D721Med (cell line): ENCODE measurements around the gene NTRK2.

Source experiments
- DNase-seq: peaks from one replicate; pipeline ENCODE4 v3.0.0; 2011; ENCODE audit warnings: low spot score; ENCODE audit not compliant: insufficient read length
- FAIRE-seq: peaks from 2 replicates; lab custom pipeline; 2011; peaks lifted over from hg19 to GRCh38; lab: Jason Lieb, UNC
- TF ChIP-seq, protein P1 (sequence below): IDR thresholded peaks from 2 replicates; pipeline ENCODE4 v1.5.1; 2012; ENCODE audit warnings: mild to moderate bottlenecking, control low read depth; ENCODE audit not compliant: insufficient read depth; ENCODE audit errors: missing control alignments

NTRK2 gene

DNA sequence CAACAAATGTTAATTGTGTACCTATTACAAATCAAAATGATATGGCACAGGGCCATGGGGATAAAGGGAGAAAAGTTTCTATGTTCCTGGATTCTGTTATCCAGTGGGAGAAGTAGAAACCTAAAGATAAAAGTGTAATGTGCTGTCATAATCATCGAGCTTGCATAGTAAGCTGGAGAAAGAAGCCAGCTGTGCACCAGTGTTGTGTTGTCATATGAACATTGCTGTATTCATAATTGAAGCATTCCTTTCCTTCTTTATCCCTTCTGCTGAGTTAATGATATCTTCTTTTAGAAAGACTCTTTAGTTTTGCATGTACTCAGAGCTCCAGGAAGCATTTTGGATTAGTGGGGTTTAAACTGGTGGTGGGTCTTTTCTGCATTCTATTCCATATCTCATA is 39.5 kb downstream of the NTRK2 start:
- DNase-seq (no peak), FAIRE-seq (no peak)
- TF ChIP-seq, protein P1, sequence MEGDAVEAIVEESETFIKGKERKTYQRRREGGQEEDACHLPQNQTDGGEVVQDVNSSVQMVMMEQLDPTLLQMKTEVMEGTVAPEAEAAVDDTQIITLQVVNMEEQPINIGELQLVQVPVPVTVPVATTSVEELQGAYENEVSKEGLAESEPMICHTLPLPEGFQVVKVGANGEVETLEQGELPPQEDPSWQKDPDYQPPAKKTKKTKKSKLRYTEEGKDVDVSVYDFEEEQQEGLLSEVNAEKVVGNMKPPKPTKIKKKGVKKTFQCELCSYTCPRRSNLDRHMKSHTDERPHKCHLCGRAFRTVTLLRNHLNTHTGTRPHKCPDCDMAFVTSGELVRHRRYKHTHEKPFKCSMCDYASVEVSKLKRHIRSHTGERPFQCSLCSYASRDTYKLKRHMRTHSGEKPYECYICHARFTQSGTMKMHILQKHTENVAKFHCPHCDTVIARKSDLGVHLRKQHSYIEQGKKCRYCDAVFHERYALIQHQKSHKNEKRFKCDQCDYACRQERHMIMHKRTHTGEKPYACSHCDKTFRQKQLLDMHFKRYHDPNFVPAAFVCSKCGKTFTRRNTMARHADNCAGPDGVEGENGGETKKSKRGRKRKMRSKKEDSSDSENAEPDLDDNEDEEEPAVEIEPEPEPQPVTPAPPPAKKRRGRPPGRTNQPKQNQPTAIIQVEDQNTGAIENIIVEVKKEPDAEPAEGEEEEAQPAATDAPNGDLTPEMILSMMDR = no peak

DNA sequence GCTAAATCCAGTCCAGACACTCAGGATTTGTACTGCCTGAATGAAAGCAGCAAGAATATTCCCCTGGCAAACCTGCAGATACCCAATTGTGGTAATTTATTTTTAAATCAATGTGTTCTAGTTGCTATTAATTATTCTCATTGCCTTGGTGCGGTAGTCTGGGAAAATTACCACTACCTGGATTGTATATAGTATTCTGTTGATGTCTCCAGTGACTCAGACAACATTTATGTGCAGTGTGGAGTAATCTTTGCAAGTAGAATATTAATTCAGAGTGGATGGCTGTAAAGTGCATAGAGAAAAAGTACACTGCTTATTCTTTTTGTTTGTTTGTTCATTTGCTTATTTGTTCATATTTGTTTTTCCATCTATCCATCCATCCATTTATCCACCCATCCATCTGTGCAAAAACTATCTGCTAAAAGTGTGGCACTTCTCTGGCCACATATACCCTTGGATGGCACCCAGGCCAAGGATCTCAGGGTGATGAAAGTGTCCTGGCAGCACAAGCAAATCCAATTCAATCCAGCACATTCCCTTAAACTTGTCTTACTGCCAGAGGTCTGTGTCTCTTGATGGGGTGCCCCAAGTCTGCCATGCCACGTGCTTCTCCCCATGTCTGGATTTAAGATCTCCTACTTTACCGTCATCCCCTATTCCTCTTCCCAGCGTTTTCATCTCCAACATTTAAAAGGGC is 41.3 kb downstream of the NTRK2 start:
- TF ChIP-seq, protein P1 = no peak
- DNase-seq = no peak
- no peak for FAIRE-seq

DNA sequence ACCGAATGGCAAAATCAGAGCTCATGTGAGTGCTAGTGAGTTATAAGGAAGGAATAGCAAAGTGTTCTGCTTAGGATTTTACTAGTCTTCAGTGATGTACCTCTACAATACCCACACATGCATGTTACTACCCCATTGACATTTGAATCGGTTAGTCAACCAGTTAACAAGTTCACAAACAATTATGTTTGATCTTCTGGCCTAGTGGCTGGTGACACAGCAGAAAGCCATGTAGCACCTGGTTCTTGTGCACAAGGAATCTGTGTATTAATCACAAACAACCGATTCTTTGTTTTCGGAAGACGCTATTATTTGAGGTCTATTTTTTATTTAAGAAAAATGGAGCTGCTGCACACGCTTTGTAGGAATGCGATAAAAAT is 41.9 kb downstream of the NTRK2 start:
- FAIRE-seq (no peak), DNase-seq (no peak)

DNA sequence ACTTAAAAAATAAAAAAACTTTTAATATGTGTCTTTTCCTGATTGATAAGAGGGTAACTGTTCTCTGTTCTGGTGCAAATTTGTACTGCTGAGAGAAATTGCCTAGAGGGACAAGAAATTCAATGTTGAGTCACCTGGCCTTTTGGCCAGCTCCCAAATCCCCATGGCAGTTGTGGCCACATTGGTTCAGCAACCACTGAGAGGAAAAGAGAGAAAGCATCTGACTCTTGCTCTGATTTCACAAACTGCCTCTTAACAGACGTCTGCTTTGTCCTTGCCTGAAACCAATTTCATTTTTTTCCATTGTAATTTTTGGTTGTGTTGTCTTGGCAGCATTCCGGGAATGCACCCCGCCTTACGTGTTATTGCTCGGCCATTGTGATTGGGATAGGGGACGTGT is 42.4 kb downstream of the NTRK2 start:
- FAIRE-seq = no peak

More for the DNA sequence above, 41.9 kb downstream of the NTRK2 start:
- TF ChIP-seq, protein P1 = no peak

DNA sequence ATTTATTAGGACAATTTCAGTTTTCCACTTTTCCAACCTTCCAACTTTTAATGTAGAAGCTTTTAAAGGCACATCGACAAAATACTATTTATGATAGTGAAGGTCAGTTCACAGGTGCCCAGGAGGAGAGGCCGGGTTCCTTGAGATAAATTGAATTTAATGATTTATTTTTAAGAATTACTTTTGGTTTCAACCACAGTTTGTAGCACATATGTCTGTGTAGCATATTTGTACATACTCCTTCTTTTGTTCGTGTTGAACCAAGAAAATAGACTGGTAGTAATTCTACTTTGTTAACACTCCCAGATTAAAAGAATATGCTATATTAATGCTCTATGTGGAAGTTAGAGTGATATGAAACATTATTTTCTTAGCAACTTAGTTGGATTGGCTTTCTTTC is 46.7 kb downstream of the NTRK2 start:
- TF ChIP-seq, protein P1 = no peak
- FAIRE-seq (no peak), DNase-seq (no peak)

More for the DNA sequence above, 42.4 kb downstream of the NTRK2 start:
- TF ChIP-seq, protein P1 = no peak
- no peak for DNase-seq

DNA sequence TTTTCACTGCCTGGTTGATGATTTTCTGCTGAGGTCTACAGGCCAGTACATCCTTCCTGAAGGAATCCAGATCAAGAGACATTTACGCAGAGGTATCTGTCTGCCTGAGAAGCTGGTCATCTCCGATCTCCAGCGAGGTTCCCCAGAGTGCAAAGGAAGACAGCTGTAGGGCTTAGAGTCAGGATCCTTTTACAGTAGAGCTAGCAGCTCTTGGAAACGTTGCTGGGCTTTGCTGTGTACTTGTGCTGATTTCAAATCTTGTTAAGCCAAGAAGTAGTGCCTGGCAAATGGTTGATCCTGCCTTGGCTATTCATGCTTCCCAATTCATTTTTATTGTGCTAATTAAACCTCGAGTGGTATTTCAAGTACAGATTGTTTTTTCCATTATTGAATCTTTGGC is 48.9 kb downstream of the NTRK2 start:
- TF ChIP-seq, protein P1 = no peak
- FAIRE-seq (no peak), DNase-seq (no peak)

DNA sequence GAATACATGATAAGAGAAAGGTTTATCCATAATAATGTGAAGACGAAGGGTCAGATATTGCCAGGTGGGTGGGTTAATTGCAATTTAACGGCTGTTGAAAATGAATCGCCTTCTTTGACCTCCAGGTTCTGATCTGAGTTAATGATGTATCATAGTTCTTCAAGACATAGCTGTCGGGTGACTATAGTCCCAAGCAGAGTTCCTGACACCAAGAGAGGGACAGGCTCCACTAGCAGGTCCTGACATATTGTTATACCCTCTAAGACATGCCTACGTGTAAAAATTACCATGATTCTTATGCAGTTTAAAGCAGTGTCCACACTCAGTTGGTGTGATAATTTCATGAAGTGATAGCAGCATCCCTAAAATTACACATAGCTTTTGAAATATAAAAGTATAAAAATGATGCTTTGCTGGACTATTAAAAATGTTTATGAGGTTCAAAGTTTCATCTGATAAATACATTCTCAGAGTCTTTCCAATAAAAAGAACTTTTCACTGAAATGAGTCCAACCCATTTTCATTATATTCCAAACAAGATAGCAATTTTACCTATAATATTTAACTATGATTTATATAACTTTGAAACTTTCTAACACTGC is 53.0 kb downstream of the NTRK2 start:
- DNase-seq (no peak), FAIRE-seq (no peak)

More for the DNA sequence above, 53.0 kb downstream of the NTRK2 start:
- TF ChIP-seq, protein P1 = no peak
